GM21526 (cell line): ENCODE data around the gene NSF.
"Not testable (repeated sequence)": the region's sequence is repeated elsewhere in the genome, so short reads cannot be mapped to it uniquely, and the experiment has no call there.

ENCODE experiments used
- ATAC-seq: cut with Tn5 transposase; IDR thresholded peaks from one replicate; pipeline ENCODE4 v1.9.1; 2021; ENCODE audit warnings: moderate library complexity; ENCODE audit not compliant: unreplicated experiment, low FRiP score

NSF gene

DNA sequence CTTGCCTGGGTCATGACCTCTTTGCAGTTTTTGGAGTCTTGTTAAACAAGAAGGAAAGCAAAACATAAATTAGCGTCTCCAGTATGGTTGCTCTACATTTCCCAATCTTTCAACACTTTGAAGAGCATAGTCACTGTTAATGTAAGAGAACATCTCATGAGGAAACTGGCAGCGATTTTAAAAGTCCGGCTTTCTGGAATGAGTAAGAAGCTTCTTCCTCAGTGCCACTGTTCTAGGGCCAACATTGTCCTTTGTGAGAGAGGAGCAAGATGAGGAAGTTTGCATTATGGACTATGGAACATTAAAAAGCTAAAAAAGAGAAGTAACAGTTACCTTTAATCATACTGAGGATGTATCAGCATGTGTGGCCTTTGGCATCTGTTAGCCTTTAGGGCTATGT, 154.9 kb downstream of the NSF start:
- ATAC-seq: no peak

DNA sequence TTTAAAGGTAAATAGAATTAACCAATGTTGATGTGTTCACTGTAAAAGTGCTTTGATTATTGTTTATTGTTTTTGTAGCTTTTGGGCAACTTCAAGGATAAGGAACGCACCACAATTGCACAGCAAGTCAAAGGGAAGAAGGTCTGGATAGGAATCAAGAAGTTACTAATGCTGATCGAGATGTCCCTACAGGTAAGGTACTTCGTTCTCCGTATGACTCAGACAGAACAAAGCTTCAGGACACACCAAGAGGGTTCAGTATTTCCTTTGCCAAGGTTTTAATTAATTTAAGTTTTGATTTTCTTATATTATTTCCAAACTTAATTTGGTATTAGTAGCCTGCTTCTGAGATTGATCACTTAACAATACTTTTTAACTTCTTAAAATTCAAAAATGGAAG, 161.0 kb downstream of the NSF start:
- no peak for ATAC-seq

DNA sequence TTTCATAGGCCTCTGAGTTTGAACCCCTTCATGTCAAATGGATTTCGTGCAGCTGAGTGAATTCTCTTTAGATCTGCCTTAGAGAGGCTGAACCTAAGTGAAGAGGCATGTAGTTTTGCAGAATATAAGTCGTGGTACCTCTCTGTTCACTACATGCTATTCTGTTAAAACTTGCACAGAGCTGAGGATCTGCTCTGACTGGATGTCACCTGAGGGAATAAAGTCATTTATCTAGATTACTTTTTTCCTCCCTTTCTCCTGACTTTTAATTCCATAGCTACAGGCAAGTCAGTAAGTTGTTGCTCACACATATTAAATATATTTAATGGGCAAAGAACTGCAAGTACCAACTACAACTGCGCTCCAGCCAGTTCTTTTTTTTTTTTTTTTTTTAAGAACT, 163.3 kb downstream of the NSF start:
- no peak for ATAC-seq

DNA sequence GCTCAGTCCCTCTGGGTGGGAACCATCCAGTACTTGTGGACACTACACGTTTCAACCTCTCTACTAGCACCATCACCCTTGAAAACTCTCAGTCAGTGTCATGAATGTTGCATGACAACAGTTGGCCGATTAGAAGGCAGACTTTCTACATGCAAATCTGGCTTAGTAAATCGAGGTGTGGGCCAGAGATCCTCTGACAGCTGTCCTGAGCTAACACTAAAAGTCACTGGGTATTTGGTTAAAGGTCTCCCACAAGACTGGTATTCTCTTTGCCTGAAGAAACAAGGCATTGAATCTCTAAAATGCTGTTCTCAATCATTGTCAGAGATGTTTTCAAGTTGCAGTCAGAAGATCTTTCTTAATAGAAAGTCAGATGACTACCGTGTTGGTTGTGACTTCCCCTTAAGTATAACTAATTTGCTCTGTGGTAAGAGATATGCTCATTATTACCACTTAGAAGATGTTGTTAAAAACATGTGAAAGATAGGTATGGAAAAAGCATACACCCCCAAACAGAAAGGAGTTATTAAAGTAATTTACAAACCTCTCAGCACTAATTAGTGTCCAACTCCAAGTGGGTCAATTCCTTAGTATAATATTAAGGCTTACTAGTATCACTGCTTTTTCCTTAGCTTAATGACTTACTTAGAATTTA, 165.7 kb downstream of the NSF start:
- no peak for ATAC-seq

DNA sequence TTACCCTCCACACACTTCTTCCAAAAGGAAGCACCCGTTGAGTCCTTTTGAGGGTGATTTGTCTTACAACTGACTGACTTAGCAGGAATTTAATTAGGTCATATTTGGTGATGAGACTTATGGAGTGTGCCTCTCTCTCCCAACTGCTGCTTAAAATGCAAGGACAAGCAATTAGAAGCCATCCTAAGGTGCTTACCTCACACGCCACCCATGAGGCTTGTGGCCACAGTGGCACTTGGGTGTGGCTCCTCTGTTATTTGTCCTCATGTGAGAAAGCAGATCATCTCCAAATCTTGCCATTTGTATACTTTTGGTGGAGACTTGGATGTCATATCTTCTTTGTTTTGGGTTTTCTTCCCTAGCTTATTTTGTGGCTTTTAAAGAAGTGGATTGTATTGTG, 166.4 kb downstream of the NSF start:
- no peak for ATAC-seq

DNA sequence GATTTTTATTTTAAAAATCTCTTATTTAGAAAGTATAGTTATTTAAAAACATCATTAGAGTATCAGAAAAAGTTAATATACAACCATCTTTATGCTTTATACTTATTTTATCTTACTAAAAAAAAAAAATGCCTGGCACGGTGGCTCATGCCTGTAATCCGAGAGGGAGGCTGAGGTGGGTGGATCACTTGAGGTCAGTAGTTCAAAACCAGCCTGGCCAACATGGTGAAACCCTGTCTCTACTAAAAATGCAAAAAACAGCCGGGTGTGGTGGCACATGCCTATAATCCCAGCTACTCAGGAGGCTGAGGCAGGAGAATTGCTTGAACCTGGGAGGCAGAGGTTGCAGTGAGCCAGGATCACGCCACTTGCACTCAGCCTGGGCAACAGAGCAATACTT, 167.1 kb downstream of the NSF start:
- not testable (repeated sequence) for ATAC-seq

DNA sequence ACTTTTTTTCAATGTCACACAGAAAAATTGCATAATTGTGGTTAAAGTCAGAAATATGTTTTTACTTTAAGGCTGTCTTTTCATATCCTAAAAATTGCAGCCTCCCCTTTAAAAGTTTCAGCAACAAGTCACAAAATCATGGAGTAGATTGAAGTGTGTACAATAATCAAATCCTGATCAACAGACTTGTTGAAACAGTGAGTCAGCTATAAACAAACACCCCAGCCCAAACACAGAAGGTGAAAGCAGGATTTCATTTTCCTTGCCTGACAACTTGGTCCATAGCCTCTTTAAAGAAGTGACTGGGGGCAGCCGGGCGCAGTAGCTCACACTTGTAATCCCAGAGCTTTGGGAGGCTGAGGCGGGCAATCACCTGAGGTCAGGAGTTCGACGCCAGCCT, 168.1 kb downstream of the NSF start:
- no peak for ATAC-seq

DNA sequence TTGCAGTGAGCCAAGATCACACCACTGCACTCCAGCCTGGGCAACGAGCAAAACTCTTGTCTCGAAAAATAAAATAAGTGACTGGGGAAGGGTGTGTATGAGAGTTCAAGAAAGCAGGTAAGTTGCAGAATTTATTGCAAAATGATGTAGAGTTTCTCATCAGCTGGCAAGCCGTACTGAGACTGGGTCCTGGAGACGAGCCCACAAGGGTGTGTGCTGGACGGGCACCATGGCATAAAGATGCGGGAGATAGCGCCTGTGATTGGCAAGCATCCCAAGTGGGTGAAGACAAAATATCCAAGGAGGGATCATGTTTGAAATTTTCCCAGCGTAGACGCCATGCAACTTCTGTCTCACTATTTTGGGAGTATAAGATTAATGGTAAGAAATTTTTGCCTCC, 168.7 kb downstream of the NSF start:
- ATAC-seq: no peak

DNA sequence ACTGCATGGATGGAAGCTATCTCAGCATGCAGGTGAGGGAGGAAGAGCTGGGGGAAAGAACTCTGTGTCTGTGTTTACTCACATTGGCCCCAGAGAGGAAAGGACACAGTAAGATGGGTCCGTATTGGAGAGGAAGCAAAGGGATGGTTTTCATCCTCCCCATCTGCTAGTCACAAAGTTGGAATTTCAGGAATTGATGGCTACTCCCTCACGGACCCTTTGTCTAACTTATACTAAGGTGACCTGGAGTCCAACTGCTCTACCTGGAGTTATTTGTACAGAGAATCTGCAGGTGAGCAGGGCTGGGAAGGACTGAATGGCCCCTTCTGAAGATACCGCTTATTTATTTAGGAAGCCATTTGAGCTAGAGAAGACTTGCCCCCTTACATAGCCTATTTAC, 172.9 kb downstream of the NSF start:
- ATAC-seq: no peak

DNA sequence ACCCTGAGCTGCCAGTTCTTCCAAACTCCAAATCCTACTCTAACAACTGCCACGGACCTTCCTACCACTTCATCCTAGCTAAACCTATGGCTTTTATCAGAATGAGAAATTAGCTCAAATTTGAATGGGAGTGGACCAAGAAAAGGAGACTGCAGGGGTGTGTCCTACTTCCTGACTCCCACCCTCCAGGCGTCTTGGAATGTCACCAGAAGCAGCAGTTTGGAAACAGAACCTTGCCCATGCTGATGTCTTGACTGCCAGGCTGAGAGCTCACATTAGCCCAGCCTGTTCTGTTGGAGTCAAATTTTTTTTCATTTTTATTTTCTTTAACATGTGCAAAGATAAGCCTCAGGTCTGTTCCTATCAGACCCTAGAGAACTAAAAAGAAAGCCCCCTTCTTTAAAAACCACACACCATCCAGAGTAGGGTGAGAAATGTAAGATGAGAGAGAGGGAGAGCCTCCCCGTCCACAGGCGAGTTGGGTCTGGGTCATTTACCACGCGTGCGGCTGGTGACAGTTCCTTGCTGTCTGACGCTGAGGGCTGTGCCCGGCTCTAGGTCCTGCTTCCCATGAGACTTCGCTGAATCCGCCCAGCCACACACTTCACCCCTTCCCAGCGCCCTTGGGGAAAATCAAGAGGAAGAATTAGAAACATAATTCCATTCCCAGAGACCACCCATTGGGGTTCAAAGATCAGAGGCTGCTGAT, 173.7 kb downstream of the NSF start:
- ATAC-seq: no peak

DNA sequence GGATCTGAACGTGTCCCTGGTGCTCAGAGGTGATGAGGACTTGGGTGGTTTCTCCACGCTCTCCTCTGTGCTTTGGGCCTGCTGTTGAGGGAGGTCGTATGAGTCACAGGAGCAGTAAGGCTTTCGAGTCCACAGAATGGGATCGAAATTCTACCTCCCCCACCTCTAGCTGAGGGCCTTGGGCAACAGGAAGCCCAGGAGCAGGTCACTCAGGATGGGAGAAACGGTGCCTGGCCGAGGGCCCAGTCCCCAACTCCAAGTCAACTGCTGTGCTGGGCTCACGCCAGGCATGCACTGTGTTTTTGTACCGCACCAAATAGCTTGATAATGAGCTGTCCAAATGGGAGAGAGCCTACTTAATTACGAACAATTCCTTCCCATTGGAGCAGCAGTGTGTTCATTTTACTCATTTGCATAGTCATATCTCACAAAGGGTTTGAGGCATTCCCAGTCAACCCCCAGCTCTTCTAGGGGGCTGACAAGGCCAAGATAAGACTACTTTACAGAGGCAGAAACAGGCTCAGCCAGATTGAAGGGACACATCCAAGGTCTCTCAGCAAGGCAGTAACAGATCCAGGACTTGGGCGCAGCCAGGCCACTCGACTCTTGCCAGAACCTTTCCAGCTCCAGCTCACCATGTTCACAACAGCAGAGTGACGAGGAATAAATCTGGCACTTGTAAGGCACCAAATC, 174.4 kb downstream of the NSF start:
- ATAC-seq: no peak

DNA sequence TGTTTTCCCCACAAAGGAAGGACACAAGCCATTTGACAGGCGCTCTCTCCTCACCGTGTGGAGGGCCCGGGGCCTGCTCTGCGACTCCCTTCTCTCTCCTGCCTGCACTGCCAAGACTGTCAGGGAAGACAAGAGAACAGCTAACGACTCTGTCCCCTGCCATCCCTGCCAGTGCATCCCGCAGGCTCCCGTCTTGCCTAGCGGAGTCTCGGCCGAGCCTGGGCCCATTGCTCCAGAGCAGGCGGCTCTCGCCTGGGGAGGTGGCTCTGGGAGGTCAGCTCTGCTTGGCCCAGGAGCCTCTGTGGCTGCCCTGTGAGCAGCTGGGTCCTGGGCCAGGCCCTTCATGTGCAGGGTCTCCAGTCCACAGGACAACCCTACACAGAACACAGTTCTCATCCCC, 175.0 kb downstream of the NSF start:
- ATAC-seq: no peak

DNA sequence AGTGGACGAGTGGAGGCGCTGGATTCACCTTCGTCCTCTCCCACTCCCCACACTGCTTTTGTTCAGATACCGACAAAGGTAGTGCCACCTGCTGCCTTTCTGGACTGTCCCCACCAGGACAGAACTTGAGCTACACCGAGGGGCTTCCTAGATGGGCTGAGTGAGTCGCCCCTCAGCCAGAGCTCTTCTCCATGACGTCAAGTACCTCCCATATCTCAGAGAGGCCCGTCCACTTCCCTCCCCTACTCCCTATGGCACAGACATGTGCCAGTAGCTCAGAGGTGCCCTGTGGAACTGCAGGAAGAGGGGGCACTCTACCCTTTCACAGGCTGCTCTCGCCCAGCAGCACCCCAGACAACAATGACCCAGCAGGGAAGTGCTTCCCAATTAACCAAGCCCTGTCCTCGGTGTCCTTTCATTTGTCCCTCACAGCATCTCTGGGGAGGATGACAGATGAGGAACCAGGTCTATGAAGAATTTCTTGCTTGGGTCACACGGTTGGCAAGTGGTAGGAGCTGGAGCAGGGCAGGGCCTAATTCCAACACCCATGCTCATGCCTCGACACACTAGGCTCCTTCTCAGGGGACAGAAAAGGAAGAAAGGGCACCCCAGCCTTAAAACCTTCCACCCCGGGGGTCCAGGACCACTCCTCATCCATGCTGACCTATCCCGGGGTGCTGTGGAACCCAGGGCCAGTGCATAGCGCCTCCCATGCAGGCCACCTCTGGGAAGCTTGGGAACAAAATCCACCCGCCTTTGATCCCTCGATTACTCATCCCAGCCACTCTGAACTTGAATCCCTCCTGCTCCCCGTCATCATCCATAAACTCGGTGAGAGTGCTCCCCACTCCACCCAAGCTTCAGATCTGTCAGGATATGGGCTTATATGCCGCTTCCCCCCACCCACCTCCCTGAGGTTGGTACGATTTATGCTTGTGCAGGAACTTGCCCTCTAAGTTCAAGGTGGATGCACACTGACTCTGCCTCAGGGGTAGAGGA, 176.3 kb downstream of the NSF start:
- no peak for ATAC-seq

DNA sequence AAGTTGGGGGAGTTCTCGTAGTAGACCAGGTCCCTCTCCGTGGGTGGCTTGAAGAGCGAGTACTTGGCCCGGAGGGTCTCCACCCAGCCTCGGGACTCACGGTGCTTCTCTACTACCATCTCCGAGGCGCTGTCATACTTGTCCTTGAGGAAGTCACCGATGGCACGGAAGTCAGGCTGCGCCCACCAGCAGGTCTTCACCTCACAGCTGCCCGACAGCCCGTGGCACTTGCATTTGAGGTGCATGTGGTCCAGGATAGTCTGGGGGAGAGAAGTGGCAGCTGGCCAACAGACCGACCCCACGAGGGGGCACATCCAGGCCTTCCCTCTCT, 178.0 kb downstream of the NSF start:
- ATAC-seq: no peak

DNA sequence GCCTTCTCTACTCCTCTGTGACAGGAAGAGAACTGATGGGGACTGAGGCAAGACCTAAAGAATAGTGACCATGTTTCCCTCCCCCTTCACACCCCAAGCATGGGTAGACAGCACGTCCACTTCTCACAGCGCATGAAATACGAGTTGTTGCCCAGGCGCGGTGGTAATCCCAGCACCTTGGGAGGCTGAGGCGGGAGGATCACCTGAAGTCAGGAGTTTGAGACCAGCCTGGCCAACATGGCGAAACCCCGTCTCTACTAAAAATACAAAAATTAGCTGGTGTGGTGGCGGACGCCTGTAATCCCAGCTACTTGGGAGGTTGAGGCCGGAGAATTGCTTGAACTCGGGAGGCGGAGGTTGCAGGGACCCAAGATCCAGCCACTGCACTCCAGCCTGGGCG, 178.4 kb downstream of the NSF start:
- ATAC-seq: not testable (repeated sequence)

DNA sequence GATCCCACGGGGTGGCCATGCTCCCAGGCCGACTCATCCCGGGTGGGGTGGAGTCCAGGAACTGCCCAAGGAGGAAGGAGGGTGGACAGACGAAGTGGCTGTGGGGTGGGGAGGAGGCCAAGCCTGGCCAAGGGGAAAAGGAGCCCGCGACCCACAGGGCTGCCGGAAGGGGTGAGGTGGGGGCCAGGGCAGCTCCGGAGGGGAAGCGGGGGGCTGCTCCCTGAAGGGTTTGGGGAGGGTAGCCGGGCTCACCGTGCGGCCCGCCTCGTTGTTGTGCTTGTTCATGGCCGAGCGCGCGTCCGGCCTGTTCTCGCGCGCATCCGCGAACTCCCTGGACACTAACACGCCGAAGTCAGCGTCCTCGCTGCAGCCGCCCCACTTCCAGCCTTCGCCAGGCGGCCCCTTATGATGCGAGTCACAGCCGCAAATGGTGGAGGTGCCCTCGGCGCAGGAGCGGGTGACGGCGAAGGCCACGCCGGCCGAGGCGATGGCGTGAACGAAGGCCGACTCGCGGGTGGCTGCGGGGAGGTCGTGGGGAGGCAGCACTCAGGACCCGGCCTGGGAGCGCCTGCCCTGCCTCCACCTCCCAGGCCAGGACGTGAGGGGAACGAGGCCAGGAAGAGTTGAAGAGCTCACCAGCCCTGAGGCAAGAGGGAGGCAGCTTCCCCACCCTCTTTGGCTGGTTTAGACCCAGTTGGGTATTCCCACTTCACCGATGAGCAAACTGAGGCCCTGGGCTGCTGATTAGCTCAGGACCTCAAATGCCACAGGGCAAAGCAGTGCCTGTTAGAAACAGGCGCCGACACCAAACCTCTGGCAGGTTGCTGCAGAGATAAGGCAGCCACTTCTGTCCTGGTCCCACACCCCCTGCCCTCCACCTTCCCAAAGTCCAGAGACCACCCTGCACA, 179.3 kb downstream of the NSF start:
- no peak for ATAC-seq

DNA sequence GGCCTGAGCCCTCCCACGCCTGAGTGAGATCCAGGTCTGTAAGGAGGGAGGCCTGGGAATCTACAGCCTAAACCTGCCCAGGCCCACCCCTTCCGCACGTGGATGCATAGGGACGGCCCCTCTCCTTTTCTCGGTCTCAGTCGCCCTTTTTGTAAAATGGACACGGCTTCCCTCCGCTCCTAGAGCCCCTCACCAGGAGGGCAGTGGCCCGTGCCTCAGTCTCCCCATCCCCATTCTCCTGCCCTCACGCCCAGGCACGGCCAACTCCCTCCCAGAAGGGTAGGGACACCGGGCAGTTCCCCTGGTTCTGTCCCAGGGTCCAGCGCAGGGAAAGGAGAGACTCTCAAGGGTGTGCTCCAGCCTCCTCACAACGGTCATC, 180.0 kb downstream of the NSF start:
- no peak for ATAC-seq

DNA sequence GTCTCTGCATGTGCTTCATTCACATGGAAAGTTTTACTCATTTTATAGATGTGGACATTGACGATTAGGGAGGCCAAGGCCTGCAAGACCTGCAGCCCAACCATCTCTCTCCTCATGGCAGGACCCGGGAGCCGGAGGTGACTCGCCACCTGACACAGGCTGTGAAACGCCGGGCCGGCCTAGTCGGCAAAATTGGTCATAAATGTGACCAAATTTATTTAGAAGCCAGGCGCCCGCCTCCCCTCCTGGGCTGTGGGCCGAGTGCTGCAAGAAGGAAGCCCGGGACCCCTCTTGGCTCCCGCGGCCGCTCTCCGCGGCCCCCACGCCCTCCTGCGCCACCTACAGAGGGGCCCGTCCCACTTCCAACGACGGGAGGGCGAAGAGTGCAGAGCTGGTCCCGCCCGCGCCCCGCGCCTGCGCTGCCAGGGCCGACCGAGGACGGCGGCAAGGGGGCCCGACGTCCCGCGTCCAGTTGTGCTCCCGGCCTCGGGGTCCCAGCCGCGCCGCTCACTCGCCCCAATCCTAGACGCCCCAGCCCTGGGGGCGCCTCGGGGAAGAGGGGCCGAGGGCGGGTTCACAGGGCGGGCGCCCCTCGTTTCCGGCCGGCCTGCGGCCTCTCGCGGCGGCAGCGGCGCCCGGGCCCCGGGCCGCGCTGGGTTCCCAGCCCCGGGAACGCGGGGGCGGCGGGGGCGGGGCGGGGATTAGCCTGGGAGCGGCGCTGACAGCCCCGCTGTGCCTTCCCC, 180.5 kb downstream of the NSF start:
- no peak for ATAC-seq
